GM18907 (cell line): ENCODE measurements around the gene OSGEPL1.
"Not testable (repeated sequence)": the region's sequence is repeated elsewhere in the genome, so short reads cannot be mapped to it uniquely, and the experiment has no call there.

Experiments used
- ATAC-seq: cut with Tn5 transposase; IDR thresholded peaks from one replicate; pipeline ENCODE4 v1.9.1; 2021; ENCODE audit warnings: mild to moderate bottlenecking, moderate library complexity; ENCODE audit not compliant: unreplicated experiment

Gene OSGEPL1

DNA sequence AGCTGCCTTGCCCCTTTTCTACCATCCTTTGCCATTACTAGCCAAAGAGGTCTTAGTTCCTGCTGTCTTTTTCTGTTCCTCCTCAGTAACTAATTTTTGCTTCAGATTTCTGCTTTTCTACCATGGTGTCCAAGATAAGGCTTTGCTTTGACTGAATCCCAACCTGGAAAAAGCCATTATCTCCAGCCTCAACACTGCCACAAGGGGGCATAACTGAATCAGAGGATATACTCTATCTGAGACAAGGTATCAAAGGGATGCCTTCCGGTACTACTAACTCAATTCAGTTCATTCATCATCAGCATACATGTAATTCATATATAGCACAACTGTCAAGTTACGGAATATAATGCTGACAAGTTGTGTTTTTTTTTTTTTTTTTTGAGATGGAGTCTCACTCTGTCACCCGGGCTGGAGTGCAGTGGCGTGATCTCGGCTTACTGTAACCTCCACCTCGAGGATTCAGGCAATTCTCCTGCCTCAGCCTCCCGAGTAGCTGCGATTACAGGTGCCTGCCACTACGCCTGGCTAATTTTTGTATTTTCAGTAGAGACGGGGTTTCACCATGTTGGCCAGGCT lies 11.4 kb downstream of the OSGEPL1 start:
- peak; percentile 52 for ATAC-seq

DNA sequence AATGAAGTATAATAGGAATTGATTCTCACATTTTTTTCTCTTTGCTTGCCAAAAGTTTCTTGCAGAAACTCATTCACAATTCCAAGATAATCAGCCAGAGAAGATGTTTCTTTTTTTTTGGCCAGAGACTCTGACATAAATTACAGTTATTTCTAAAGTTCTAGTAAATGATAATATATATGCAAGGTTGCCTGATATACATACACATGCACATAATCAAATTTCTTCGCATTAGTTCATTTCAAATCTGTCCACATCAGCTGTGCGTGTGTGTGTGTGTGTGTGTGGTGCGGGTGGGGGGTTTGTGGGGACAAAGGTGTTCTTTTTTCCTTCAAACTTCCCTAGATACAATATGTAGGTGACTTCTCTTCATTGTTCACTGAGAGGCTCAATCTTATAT lies 33.2 kb downstream of the OSGEPL1 start:
- ATAC-seq, result no peak

DNA sequence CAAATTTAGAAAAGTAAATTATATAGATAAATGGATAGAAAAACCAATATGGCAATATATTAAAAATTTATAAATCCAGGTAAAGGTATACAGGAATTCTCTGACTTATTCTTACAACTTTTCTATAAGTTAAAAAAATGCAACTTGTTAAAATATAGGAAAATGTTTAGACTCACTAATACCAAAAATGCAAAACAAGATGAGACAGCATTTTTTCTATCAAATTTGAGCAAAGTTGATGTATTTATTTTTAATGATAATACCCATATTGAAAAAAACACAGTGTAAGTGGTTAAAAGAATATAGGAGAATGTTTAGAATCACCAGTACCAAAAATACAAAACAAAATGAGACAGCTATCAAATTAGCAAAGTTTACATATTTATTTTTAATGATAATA lies 35.7 kb downstream of the OSGEPL1 start:
- no peak for ATAC-seq

DNA sequence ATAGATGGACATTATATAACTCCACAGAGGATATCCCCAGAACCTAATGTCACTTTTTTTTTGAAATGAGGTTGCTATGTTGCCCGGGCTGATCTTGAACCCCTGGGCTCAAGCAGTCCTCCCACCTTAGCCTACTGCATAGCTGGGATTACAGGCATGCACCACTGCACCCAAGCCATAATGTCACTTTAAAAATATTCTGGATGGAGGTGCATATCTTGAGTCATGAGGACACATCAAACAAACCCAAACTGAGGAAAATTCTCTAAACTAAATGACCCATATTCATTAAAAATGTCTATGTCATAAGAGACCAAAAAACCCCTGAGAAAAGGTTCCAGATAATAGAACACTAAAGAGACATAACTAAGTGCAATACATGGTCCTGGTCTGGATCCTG lies 36.3 kb downstream of the OSGEPL1 start:
- no peak for ATAC-seq

DNA sequence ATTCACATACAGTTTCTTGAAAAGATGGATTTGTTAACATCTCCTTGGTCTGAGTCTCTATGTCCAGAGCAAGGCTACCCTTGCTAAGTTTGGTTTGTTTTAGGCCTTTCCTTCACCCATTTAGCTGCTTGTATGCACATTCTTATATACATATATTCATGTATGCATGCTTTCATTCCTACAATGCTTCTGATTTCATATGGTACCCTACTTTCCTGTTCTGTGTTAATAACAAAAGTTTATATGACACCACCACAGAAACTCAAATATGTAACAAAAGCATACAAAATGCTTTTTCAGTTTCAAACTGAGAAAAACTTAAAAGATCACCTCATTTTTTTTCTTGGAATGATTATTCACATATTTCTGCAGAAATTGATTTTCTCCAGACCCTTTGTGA lies 39.4 kb downstream of the OSGEPL1 start:
- ATAC-seq, result no peak

DNA sequence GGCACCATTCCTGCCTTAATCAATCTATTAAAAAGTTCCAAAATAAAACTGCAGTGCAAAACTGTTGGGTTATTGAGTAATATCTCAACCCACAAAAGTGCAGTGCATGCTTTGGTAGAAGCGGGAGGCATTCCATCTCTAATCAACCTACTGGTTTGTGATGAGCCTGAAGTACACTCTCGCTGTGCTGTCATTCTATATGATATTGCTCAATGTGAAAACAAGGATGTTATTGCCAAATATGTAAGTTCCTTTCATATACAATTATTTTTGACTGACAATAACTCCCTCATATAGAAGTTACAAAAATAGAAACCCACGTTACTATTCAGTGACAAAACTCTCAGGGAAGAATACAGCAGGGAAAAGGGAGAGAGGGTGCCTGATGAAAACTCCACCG lies 43.0 kb downstream of the OSGEPL1 start:
- ATAC-seq, result no peak

DNA sequence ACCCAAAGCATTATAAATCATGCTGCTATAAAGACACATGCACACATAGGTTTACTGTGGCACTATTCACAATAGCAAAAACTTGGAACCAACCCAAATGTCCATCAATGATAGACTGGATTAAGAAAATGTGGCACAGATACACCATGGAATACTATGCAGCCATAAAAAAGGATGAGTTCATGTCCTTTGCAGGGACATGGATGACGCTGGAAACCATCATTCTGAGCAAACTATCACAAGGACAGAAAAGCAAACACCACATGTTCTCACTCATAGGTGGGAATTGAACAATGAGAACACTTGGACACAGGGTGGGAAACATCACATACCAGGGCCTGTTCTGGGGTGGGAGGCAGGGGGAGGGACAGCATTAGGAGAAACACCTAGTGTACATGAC lies 45.0 kb downstream of the OSGEPL1 start:
- ATAC-seq, result not testable (repeated sequence)

DNA sequence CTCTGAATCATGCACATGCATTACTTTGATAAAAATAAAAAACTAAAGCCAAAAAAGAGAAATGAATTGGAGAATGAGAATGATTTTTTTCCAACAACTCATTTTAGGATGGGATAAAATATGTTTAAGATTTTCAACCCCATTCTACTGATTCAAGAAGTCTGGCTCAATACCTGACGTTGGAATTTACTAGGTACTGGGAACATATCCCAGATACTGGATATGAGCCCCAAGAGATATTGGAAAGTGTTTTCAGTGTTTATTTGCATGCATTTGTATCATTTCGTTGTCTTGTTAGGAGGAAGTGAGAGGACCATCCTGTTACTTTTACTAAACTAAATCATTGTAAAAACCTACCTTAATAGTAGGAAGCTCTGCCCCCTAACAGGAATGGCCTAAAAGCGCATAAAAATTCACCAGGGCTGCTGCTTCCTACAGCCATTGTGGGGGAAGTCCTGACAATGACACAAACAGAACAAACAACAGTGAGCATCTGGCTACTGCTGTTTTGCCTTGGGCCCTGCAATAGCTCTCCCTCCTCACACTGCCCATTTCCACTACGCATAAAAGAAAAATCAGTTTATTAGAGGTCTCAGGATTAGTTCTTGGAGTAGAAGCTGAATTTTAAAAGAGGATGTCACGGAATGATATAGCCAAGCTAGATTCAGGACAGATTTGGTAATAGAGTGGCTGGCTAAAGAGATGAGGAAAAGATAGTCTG lies 52.9 kb downstream of the OSGEPL1 start:
- ATAC-seq, result no peak

DNA sequence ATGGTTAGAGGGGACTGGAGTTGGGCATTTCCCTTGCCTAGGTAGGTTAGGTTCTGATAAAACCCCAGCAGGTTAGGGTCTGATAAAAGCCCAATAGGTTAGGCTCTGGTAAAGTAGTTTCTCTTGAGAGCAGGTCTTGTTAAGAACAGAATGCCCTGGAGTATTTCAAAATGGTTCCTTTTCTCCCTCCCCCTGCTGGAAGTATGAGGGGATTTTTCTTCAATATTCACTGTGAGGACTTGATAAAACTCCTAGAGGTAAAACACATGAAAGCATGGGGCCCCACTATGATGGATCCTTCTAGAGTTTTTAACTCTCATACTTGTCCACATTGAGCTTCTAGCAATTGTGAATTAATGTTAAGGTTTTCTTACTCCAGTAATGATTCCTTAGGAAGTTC lies 60.5 kb downstream of the OSGEPL1 start:
- ATAC-seq, result no peak

DNA sequence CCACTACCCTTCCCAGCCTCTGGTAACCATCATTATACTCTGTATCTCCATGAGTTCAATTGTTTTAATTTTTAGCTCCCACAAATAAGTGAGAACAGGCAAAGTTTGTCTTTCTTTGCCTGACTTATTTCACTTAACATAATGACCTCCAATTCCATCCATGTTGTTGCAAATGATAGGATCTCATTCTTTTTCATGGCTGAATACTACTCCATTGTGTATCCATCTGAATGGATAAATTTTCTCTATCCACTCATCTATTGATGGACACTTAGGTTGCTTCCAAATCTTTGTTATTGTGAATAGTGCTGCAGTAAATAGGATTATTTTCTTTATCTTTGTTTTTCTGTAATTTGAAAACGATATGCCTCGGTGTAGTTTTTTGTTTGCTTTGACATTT lies 61.9 kb downstream of the OSGEPL1 start:
- no peak for ATAC-seq

DNA sequence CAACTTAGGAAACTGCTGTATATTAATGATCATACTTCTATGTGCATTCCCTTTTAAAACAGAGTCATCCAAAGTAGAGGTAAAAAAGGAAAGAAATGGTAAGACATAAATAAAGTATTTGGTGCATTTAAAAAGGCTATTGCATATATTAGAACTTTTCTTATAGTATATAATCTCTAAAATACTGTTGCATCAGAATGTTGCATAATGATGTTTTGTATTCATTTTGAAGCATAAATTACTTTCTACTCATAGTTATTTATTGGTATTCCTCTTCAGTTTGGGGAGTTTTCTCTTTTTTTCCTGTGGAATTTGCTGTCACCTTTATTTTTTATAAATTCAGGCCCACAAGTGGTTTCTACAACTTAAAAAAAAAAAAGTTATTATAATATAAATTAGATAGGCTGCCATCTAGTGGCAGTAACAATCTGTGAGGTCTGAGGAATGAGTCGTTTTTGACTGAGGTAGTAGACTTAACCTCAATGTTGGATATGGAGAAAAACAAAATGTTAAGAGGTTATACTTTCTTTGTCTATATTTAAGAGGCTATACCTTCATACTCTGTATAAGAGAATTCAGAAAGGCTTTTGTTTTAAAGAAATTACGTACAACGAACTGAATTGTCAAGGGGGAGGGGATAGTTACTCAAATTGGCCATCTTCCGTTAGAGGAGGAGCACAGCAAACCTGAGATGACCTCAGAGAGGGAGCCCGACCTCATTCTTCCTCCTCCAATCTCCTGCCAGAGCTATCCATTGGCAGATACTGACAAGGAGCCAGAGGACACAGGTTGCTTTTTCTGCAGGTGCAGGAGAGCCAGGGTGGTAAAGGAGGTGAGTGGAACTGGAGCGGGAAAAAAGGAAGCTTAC lies 64.3 kb downstream of the OSGEPL1 start:
- peak; percentile 60 for ATAC-seq
